NCI-H526 (cell line): ENCODE data around the gene CMTR1.
"Not testable (repeated sequence)": the region's sequence is repeated elsewhere in the genome, so short reads cannot be mapped to it uniquely, and the experiment has no call there.

ENCODE experiments used
- DNase-seq, 2 experiments: peaks; one replicate each; lab custom pipeline; 2025; lab: John Stamatoyannopoulos, UW

The CMTR1 gene, protein sequence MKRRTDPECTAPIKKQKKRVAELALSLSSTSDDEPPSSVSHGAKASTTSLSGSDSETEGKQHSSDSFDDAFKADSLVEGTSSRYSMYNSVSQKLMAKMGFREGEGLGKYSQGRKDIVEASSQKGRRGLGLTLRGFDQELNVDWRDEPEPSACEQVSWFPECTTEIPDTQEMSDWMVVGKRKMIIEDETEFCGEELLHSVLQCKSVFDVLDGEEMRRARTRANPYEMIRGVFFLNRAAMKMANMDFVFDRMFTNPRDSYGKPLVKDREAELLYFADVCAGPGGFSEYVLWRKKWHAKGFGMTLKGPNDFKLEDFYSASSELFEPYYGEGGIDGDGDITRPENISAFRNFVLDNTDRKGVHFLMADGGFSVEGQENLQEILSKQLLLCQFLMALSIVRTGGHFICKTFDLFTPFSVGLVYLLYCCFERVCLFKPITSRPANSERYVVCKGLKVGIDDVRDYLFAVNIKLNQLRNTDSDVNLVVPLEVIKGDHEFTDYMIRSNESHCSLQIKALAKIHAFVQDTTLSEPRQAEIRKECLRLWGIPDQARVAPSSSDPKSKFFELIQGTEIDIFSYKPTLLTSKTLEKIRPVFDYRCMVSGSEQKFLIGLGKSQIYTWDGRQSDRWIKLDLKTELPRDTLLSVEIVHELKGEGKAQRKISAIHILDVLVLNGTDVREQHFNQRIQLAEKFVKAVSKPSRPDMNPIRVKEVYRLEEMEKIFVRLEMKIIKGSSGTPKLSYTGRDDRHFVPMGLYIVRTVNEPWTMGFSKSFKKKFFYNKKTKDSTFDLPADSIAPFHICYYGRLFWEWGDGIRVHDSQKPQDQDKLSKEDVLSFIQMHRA

DNA sequence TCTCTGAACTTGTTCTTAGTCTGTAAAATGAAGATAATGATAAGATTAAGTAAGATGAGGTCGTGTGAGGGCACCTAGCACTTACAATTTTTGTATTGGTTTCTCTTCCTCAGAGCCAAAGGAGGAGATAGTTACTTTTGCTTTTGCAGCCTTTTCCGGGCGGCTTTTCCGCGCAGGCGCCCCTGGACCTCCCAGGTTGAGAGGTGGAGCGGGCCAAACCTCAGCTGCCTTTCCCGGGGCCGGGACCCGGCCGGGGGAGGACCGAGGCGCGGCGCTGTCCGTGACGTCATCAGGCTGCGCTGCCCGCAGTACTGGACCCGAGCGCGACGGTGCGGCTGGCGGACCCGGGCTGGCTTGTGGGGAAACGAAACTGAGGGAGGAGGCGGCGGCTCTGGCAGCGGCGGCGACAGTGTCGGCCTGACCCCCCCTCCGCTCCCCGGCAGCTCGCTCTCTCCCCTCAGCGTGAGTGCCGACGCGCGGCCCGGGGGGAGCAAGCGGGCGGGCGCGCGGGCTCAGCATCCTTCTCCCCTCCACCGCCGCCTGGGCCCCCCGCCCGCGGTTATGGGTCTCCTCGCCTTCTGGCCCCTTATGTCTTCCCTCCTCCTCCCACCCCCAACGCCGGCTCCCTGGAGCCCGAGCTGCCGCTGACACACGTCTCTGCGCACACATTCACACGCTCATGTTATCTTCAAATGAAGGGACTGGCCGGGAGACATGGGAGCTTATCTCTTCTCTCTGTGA is at the start of gene CMTR1:
CMTR1 (plus strand) TSS at position 306 of the 741 bp plus-strand sequence. CDS start 2,409 bp downstream, outside the sequence.
- peak; percentile 49 to 94 for DNase-seq

DNA sequence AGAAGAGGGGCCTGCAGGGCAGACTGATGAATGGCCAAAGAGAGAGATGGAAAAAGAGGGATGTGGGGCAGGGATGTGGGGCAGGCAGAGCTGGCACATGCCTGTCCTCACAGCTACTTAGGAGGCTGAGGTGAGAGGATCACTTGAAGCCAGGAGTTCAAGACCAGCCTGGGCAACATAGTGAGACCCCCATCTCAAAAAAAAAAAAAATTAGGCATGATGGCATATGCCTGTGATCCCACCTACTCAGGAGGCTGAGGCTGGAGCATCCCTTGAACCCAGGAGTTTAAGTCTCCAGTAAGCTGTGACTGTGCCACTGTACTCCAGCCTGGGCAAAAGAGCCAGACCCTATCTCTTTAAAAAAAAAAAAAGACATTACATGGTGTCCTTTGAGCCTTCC is 44.4 kb upstream of the CMTR1 start:
- no peak for DNase-seq

DNA sequence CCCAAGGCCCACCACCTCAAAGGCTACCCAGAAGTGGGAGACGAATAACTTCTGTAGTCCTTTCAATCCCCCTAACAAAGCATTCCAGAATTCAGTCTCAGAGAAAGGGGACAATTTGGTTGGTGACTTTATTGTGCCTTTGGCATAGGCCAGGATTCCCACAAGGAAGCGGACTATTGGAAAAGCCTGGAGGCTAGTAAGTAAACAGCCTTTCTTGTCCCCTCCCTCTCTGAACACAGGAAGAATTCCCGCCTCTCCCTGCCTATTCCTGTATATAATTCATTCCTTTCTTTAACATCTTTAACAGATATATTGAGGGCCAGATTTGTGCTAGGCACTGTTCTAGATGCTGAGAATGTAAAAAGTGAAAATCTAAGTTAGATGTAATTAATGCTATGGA is 43.2 kb upstream of the CMTR1 start:
- DNase-seq: no peak

DNA sequence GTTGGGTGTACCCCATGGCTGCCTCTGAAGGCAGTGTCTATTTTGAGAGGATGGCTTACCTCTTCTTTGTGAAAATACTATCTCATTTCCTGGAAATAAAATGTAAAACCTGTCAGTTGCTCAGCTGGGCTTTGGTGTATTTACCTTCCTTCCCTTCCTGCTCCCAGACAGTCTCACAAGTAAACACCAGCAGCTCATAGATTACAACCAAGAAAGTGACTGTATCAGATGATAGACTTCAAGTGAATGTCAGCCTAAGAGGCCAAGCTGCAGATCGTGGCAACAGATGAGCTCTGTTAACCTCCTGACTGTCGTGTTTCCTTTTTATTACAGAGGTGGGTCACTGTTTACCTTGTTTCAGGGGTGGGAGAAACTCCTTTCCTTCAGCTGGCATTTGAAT is 41.9 kb upstream of the CMTR1 start:
- DNase-seq: no peak

DNA sequence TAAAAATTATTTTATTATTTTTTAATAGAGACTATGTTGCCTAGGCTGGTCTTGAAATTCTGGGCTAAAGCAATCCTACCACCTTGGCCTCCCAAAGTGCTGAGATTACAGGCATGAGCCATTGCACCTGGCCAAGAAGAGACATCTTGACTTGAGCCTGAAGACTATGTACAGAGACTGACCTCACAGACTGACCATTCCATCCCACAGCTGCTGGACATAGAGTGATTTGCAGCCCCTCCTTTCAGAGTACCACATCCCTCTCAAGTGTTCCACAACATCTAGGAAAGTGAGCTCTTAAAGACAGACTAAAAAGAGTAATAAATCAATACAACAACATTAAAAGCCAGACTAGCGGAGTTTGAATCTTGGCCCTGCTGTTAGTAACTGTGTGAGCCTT is 40.2 kb upstream of the CMTR1 start:
- no peak for DNase-seq

DNA sequence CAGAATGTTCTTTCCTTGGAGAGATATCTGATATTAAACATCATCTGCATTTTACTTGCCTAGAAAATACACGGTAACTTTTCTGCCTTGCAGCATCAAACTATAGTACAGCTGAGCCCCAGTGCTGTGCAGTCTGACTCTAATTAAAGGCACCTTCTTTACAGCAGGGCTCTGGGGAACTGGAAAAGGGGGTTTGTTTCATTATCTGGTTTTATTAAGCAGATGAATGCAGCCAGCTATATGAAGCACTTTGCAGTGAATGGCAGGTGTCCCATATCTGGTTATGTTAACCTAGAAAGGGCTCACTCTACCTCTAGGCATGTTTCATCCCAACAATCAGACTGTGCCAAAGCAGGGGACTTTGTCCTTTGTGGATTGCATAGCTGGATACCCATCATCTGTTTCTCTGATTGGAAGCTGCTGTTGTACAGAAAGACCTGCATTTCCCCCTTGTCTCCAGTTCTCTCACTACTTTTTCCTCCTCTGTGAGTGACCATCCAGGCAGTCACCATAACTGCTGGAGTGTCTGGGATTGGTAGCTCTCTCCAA is 39.6 kb upstream of the CMTR1 start:
- no peak for DNase-seq

DNA sequence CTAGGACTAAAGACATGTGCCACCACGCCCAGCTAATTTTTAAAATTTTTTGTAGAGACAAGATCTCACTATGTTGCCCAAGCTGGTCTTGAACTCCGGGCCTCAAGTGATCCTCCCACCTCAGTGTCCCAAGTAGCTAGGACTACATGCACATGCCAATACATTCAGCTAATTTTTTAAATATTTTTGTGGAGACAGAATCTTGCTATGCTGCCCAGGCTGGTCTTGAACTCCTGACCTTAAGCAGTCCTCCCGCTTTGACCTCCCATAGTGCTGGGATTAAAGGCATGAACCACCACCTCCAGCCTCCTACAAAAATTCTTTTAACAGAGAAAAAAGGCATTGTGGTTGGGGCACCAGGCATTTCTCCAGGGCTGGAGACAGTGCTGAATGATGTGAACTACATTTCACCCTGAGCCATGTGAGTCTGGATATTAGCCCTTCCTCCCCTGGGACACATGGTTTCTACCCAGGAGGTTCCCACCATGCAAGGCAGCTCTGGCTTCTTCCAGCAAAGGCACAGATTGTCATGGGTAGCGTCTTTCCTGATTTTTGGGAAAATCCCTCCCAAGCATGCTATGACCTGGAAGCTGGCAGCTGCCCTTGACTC is 36.3 kb upstream of the CMTR1 start:
- DNase-seq: no peak

DNA sequence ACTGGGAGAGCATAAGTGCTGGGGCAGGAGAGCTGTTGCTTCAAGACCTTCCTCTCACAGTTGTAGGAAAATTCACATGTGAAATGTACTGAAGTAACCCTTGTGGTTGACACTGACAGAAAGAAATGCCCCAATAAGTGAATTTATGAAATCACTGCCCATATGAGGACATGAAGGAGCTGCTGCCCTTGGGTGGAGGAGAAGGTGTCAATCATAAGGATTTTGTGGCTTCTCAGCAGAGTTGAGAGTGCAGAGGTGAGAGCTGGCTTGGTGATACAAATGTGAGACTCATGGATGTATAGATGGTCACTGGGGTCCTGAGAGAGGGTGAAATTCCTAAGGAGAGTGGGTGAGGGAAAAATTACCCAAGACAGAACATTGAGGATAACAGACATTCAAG is 33.9 kb upstream of the CMTR1 start:
- no peak for DNase-seq

DNA sequence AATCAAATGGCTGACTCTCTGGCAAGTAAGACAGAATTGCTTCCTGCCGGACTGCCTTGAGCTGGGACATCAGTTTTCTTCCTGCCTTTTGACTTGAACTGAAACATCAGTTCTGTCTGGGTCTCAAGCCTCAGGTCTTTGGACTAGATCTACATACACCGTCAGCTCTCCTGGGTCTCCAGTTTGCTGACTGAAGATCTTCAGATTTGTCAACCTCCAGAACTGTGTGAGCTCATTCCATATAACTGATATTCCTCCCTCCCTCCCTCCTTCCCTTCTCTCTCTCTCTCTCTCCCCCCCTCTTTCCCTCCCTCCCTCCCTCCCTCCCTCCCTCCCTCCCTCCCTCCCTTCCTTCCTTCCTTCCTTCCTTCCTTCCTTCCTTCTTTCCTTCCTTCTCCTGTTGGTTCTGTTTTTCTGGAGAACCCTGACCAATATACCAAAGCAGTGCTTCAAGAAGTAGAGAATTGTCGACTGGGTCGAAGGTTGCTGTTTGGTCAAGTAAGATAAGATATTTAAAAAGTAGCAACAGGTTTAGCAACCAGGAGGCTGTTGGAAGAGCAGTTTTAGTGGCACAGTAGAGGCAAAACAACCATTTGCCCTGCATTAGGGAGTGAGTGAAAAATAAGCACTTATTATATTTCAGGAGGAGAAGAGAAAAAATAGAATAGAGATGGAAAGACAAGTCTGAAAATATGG is 33.1 kb upstream of the CMTR1 start:
- DNase-seq: no peak

DNA sequence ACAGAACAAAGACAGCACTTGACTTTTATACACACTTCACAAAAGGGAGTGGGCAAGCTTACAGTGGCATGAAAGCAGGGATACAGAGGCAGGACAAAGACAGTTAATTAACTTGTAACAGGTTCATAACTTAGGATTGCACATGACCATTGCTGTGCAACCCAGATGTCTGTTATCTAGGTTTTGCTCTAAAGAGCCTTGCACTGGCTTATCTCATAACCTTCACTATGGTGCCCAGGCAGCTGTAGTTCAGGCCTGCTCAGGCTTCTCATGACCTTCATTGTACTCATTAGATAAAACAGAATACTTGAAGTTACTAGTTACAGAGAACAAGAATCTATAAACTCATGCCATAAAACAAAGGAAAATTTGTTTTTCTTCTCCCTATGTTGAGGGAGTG is 31.4 kb upstream of the CMTR1 start:
- not testable (repeated sequence) for DNase-seq

DNA sequence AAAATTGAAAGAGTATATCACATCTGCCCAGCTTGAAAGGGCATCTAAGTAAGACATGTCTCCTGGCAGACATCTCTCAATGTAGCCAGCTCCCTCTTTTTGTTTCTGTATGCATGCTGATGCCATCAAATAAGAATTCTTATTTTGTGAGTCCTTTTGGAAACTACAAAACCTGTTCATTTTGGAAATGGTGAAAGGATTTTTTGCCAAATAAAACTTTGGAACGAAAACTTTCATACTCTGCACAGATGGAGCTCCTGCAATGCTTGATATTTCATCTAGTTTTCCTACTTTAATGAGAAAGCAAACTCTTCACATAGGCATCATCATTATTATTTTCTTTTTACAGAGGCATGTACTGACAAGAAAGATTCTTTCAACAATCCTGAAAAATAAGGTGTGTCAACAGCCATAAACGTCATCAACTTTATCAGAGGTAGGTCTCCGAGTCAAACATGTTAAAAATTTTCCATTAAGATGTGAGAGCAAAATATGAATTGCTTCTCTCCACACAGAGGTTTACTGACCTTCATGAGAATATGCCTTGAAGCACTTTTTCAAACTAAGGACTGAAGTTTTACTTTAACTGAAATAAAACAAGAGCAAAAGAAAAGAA is 26.2 kb upstream of the CMTR1 start:
- DNase-seq: no peak

DNA sequence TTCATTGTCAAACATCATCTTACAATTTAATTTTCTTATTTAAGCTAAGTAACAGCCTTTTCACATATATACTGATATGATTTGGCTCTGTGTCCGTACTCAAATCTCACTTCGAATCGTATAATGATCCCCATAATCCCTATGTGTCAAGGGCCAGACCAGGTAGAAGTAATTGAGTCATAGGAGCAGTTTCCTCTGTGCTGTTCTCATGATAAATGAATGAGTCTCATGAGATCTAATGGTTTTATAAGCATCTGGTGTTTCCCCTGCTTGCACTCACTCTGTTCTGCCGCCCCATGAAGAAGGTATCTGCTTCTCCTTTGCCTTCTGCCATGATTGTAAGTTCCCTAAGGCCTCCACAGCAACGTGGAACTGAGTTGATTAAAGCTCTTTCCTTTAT is 25.1 kb upstream of the CMTR1 start:
- DNase-seq: no peak

DNA sequence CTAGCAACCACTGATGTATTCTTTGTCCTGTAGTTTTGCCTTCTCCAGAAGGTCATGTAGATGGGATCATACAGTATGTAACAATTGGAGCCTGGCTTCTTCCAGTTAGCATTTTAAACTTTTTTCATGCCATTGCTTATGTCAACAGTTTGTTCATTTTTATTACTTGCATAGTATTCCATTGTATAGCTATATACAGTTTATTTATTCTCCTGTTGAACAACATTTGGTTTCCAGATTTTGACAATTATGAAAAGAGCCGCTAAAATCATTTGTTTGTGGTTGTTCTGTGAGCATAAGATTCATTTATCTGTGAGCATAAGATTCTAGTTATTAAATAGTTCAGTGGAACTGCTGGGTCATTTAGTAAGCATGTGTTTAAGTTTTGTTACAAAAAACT is 23.5 kb upstream of the CMTR1 start:
- DNase-seq: no peak

DNA sequence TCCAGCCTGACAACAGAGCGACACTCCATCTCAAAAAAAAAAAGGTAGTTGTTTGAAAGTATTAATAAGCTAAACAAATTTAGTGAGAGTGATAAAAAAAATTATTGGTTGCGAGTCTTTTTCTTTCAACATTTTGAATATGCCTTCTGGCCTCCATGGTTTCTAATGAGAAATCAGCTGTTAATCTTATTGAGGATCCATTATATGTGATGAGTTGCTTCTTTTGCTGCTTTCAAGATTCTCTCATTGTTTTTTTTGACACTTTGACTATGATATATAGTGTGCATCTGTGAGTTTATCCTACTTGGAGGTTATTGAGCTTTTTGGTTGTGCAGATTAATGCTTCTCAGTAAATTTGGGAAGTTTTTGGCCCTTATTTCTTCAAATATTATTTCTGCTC is 15.6 kb upstream of the CMTR1 start:
- no peak for DNase-seq

DNA sequence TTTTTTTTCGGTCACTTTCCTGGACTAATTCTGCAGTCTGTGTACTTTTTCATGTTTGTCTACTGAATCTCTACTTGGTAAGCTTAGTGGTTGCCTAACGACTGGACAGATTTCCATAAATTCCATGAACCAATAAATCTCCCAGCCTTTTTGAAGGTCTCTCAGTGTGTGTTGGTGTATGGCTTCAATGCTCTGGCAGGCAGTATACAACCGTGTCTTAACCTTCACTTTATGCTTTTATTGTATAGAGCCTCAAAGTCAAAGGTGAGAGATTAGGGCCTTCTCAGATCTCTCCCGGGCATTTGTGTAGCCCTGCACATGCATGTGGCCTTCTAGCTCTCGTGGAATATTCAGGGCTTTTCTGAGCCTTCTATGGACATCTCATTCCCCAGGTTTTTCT is 14.3 kb upstream of the CMTR1 start:
- peak; percentile 9 to 30 for DNase-seq

DNA sequence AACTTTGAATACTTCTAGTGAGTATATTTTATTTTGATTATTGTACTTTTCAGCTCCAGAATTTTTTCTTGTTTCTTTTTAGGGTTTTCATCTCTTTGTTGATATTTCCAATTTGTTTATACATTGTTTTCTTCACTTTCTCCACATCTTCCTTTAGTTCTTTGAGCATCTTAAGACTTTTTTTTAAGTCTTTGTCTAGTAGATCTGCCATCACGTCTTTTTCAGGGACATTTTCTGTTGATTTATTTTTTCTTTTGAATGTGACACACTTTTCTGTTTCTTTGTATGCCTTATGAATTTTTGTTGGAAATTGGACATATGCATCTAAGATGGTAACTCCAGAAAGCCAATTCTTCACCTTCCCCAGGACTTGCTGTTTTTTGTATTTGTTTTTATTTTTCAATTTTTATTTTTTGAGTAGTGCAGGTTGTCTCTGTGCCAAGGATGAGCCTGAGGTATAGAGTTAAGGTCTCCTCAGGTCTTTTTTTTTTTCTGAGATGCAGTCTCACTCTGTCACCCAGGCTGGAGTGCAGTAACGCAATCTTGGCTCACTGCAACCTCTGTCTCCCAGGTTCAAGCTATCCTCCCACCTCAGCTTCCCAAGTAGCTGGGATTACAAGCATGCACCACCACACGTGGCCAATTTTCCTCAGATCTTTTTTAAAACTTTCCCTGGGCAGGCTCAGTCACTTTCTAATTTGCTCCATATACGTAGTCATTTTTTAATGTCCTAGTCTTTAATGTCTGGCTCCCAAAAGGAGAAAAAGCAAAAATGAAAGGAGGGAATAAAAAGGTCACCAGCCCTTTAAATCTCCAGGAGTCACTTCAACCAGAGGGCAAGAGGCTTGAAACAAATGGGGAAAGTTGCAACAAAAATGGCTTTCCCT is 6.7 kb upstream of the CMTR1 start:
- DNase-seq: no peak

DNA sequence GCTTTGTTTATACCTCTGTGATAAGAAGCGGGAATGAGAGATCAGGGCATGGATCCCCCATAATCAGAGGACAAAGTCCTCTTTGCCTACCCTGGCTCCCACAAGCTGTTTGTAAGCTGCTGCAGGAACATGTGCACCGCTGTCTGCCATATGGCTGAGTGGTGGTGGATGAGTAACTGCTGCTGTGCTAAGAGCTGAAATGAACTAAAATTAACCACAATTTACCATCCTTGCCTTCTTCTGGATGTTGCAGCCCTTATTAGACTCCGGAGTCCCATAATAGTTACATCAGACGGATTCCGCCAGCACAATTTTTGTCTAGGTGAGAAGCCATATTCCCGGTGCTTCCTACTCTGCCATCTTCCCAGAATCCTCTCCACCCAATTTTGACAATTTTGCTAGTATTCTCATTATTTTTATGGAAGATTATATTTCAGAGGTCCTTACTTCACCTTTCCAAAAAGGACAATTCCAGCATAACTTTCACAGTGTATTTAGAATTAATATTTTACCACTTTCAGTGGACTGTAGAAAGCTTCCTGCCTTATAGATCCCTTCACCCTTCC is 6.0 kb upstream of the CMTR1 start:
- DNase-seq: no peak

DNA sequence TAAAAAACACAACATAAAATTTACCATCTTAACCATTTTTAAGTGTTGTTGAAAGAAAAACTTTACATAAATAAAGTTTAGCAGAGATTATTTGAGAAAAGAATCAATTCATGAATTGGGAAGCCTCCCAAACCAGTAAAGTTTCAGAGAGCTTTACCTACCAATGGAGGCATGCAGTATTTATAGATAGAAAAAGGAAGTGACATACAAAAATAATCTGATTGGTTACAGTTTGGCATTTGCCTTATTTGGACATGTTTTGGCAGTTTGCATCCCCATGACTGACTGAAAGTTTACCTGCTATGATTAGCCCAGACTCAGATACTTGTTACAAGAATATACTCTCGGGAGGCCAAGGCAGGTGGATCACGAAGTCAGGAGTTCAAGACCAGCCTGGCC is 3.7 kb upstream of the CMTR1 start:
- DNase-seq: no peak

DNA sequence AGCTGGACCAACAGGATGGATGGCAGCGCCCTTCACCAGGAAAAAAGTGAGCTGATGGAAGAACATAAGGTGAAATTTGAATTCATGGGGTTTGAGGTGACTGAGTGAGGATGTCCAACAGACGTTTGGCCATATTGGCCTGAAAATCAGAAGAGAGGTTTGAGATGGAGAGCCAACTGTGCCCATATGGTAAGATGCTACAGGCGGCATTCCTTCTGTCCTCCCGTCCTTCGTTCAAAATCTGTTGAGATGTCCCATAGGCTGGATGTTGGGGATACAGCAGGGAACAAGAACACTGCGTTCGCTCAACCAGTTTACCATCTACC is 468 bp upstream of the CMTR1 start:
- DNase-seq: peak in 1 of 2 experiments; percentile 42
